ENCODE data around the gene PRX. TPM values are rescaled to one million over a fixed set of nuclear protein-coding genes. Genes with fewer than 3 reads are reported as not detected.

PRX gene
- total RNA-seq, 1 experiment from 2014 or later, result 5.6 TPM

DNA sequence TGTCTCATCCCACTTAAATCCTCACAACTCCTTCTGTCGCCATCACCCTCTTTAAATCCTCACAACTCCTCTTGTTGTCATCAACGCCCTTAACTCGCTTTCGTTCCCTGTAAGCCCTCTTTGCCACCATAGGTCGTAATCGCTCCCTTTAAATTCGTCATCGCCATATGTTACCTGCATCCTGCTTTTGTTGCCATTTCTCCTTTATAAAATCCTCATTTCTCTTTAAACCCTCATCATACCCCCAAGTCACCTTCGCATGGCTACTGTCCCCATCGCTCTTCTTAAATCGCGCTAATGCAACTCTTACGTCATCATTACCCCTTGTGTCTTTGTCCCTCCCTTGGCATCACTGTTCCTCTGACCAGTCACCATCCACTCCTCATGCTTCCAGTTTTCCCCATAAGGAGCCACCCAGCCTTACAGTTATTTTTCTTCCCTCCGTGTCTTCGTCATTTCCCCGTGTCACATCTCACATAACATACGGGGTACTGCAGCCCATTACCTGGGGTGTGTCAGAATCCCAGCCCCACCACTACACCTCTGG, 64.1 kb downstream of the PRX start:
- peak; percentile 82 for DNase-seq (ENCODE audit: low spot score)
- in situ Hi-C loops (cut with HindIII; ENCODE audit: low sequenced_read_pairs), result no loop called here

DNA sequence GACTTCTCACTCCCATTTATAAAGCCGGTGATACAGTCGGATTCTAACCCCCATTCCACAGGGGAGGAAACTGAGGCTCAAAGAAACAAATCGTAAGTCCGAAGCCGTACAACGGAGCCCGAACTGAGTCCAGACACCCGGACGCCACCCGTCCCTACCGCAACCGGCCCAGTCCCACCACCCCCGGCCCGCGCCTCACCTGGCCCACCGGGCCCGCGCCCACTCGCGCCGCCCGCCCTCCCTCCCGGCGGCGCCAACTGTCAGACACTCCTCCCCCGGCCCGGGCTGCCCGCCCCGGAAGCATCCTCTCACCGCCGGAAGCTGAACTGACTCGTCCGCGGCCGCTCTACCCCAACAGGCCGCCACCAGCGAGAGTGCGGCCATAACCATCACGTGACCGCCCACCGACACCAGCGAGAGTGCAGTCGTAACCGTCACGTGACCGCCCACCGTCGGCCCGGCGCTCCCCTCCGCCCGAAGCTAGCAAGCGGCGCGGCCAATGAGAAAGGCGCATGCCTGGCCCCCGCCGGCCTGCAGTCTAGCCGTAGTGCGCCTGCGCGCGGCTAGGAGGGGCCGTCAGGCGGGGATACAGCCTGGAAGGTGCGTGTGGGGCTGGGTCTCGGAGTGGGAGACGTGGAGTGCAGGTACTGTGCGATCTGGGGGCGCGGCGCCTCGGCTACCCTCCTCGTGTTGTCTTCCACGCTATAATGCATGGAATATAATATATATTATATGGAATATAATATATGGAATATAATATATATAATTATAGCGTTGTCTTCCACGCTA, 64.9 kb downstream of the PRX start, which contains the start of the genes C19orf47 and PLD3:
Gene C19orf47, minus strand, starts transcription at position 273 of the 789 bp plus-strand sequence. CDS start 6,540 bp downstream, outside the sequence.
Gene PLD3, plus strand, starts transcription at position 571 of the 789 bp plus-strand sequence. CDS start 17,789 bp downstream, outside the sequence.
- in situ Hi-C loops (cut with HindIII; ENCODE audit: low sequenced_read_pairs), result no loop called here
- peak; percentile 99 for DNase-seq (ENCODE audit: low spot score)

DNA sequence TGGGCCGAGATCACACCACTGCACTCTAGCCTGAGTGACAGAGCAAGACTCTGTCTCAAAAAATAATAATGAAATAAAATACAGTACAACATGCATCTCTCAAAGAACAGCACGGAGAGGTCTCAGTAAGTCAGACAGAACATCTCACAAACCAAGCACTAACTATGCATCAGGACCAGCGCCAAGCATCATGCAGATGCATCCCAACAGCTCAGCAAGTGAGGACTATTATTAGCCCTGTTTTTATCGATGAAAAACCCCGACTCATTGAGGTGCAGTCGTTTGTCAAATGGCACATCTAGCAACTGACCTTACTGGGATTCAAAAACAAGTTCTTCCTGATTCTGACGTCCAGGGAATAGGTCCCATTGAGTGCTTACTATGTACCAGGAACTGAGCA, 68.8 kb downstream of the PRX start:
- no peak for DNase-seq (ENCODE audit: low spot score)
- in situ Hi-C loops (cut with HindIII; ENCODE audit: low sequenced_read_pairs), result no loop called here

Other genes starting within 250 kb of the PRX start
- gene MAP3K10, start 222.0 kb downstream of the PRX start, total RNA-seq (2014; rRNA removed; shearing (Covaris generic)), result 13.8 and 21.7 TPM in 2 replicates
- gene TTC9B, start 195.0 kb downstream of the PRX start, total RNA-seq (2014; rRNA removed; shearing (Covaris generic)), result not detected in 2 replicates
- not detected in 2 replicates for gene CCNP, start 186.7 kb downstream of the PRX start, total RNA-seq (2014; rRNA removed; shearing (Covaris generic))
- gene AKT2, start 128.0 kb downstream of the PRX start, total RNA-seq (2014; rRNA removed; shearing (Covaris generic)), result 71.8 and 73.5 TPM in 2 replicates
- 7.7 and 22.5 TPM in 2 replicates for gene C19orf47, start 65.0 kb downstream of the PRX start, total RNA-seq (2014; rRNA removed; shearing (Covaris generic))
- 232 and 245 TPM in 2 replicates for gene PLD3, start 64.7 kb downstream of the PRX start, total RNA-seq (2014; rRNA removed; shearing (Covaris generic))
- gene HIPK4, start 23.2 kb downstream of the PRX start, total RNA-seq (2014; rRNA removed; shearing (Covaris generic)), result not detected in 2 replicates
- gene SERTAD1, start 12.6 kb upstream of the PRX start, total RNA-seq (2014; rRNA removed; shearing (Covaris generic)), result 24.4 and 42.0 TPM in 2 replicates
- gene SERTAD3, start 31.0 kb upstream of the PRX start, total RNA-seq (2014; rRNA removed; shearing (Covaris generic)), result 62.7 and 63.8 TPM in 2 replicates
- 195 and 247 TPM in 2 replicates for gene BLVRB, start 52.4 kb upstream of the PRX start, total RNA-seq (2014; rRNA removed; shearing (Covaris generic))
- gene SPTBN4, start 53.6 kb upstream of the PRX start, total RNA-seq (2014; rRNA removed; shearing (Covaris generic)), result 3.8 and 4.5 TPM in 2 replicates
- 74.5 and 115 TPM in 2 replicates for gene SHKBP1, start 163.5 kb upstream of the PRX start, total RNA-seq (2014; rRNA removed; shearing (Covaris generic))
- gene LTBP4, start 188.0 kb upstream of the PRX start, total RNA-seq (2014; rRNA removed; shearing (Covaris generic)), result 54.8 and 64.4 TPM in 2 replicates

Data from G401 (cell line).